Thoracic aorta (tissue), 2 donors: ENCODE data around the gene NCF4. TPM values are rescaled to one million over a fixed set of nuclear protein-coding genes. Genes with fewer than 3 reads are reported as not detected.

Experiments used
- ATAC-seq: fragments of 150-250 bp; one replicate; pipeline ENCODE4 v1.8.0; 2017; ENCODE audit warnings: low read depth; ENCODE audit not compliant: insufficient number of reproducible peaks, low FRiP score
- DNase-seq: peaks from one replicate; pipeline ENCODE4 v3.0.0-alpha.2; 2020; ENCODE audit warnings: low spot score
- H3K27ac ChIP-seq, 2 donors: fragments of 200-600 bp; sonication (generic); 1 replicate in 1 of 2; 2 replicates in 1 of 2; pipeline ENCODE4 v1.5.1; 2016; ENCODE audit warnings: mild to moderate bottlenecking in 2 of 2, moderate library complexity in 2 of 2
- H3K27me3 ChIP-seq: fragments of 200-600 bp; sonication (generic); replicated peaks from 2 replicates; pipeline ENCODE4 v1.6.0; 2016; ENCODE audit warnings: mild to moderate bottlenecking; ENCODE audit not compliant: insufficient read depth
- H3K36me3 ChIP-seq: fragments of 200-600 bp; sonication (generic); one replicate; pipeline ENCODE4 v1.5.1; 2016
- H3K4me1 ChIP-seq, 2 donors: fragments of 200-600 bp; sonication (generic); 1 replicate in 1 of 2; 2 replicates in 1 of 2; pipeline versions ENCODE4 v1.5.1 to v1.6.0; 2016; ENCODE audit warnings: low read depth in 2 of 2, mild to moderate bottlenecking in 1 of 2; ENCODE audit not compliant: control insufficient read depth in 1 of 2
- H3K4me3 ChIP-seq: fragments of 200-600 bp; sonication (generic); 2 replicates; pipeline ENCODE4 v1.5.1; 2016; ENCODE audit warnings: mild to moderate bottlenecking
- H3K9me3 ChIP-seq: fragments of 200-600 bp; sonication (generic); 2 replicates; pipeline ENCODE4 v1.5.1; 2016
- total RNA-seq, 2 donors: library from RNA; depleted of rRNA; stranded (reverse); fragments of >200 nt; gene quantifications; one replicate each; pipeline versions ENCODE4 v1.1.0 to v1.2.3, GENCODE V29; 2016
- TF ChIP-seq, protein P1 (sequence below): fragments of 200-600 bp; sonication (generic); IDR thresholded peaks from one replicate; pipeline ENCODE4 v1.5.1; 2019; ENCODE audit warnings: antibody characterized with exemption

The NCF4 gene
- total RNA-seq, 2 donors from 2014 or later: 38.1 to 68.8 TPM

- Histone ChIP-seq H3K4me1 (peaks cover 0 to 5% of the 10 kb centered on the region in 2 donors), H3K27me3 (no peaks in the 10 kb centered on the region), H3K27ac (no peak overlapping the region), H3K4me3 (no peak overlapping the region), H3K36me3 (no peaks in the 10 kb centered on the region), H3K9me3 (no peaks in the 10 kb centered on the region)
- DNase-seq (no peak), ATAC-seq (no peak)
- TF ChIP-seq, protein P1, sequence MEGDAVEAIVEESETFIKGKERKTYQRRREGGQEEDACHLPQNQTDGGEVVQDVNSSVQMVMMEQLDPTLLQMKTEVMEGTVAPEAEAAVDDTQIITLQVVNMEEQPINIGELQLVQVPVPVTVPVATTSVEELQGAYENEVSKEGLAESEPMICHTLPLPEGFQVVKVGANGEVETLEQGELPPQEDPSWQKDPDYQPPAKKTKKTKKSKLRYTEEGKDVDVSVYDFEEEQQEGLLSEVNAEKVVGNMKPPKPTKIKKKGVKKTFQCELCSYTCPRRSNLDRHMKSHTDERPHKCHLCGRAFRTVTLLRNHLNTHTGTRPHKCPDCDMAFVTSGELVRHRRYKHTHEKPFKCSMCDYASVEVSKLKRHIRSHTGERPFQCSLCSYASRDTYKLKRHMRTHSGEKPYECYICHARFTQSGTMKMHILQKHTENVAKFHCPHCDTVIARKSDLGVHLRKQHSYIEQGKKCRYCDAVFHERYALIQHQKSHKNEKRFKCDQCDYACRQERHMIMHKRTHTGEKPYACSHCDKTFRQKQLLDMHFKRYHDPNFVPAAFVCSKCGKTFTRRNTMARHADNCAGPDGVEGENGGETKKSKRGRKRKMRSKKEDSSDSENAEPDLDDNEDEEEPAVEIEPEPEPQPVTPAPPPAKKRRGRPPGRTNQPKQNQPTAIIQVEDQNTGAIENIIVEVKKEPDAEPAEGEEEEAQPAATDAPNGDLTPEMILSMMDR: no peak
Measured at GRCh38 chr22:36860438-36860820, 377 bp upstream of the NCF4 start.

GRCh38 chr22:36862251-36863242 is 1.7 kb downstream of the NCF4 start:
- peak overlapping the region; percentile 30 for H3K4me3 ChIP-seq

DNA sequence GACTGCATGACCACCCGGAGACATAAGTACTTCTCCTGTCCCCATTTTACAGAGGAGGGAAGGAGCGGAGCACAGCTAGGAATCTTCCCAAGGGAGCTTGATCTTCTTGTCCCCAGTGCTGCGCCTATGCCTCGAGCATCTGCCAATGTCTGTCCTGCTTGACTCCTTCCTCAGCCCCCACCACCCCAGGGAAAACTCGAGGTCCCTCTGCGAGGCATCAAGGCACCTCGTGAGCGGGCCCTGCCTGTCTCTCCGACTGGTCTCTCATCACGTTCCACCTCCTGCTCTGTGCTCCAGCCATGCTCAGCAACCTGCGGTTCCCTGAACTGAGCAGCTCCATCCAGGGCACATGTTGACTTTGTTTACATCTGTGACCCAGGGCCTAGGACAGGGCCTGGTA is 2.5 kb downstream of the NCF4 start:
- no peak for DNase-seq
- no peak for ATAC-seq
- no peaks in the 10 kb centered on the region for H3K36me3 ChIP-seq
- no peaks in the 10 kb centered on the region for H3K9me3 ChIP-seq
- no peaks in the 10 kb centered on the region for H3K4me1 ChIP-seq
- H3K27me3 ChIP-seq: no peaks in the 10 kb centered on the region
- TF ChIP-seq, protein P1: no peak
- H3K4me3 ChIP-seq: no peak overlapping the region
- no peak overlapping the region for H3K27ac ChIP-seq

More at GRCh38 chr22:36862251-36863242, 1.7 kb downstream of the NCF4 start:
- H3K27ac ChIP-seq: peak overlapping the region in 1 of 2 donors; percentile 47
- H3K4me1 ChIP-seq: no peaks in the 10 kb centered on the region
- no peak for DNase-seq
- no peaks in the 10 kb centered on the region for H3K36me3 ChIP-seq
- no peak for ATAC-seq
- no peaks in the 10 kb centered on the region for H3K27me3 ChIP-seq
- H3K9me3 ChIP-seq: no peaks in the 10 kb centered on the region
- TF ChIP-seq, protein P1: no peak

GRCh38 chr22:36863979-36864378 is 3.2 kb downstream of the NCF4 start:
- Histone ChIP-seq H3K27ac (no peak overlapping the region), H3K4me1 (no peaks in the 10 kb centered on the region), H3K36me3 (no peaks in the 10 kb centered on the region), H3K9me3 (no peaks in the 10 kb centered on the region), H3K27me3 (no peaks in the 10 kb centered on the region), H3K4me3 (no peak overlapping the region)
- DNase-seq: no peak
- TF ChIP-seq, protein P1: no peak
- no peak for ATAC-seq

DNA sequence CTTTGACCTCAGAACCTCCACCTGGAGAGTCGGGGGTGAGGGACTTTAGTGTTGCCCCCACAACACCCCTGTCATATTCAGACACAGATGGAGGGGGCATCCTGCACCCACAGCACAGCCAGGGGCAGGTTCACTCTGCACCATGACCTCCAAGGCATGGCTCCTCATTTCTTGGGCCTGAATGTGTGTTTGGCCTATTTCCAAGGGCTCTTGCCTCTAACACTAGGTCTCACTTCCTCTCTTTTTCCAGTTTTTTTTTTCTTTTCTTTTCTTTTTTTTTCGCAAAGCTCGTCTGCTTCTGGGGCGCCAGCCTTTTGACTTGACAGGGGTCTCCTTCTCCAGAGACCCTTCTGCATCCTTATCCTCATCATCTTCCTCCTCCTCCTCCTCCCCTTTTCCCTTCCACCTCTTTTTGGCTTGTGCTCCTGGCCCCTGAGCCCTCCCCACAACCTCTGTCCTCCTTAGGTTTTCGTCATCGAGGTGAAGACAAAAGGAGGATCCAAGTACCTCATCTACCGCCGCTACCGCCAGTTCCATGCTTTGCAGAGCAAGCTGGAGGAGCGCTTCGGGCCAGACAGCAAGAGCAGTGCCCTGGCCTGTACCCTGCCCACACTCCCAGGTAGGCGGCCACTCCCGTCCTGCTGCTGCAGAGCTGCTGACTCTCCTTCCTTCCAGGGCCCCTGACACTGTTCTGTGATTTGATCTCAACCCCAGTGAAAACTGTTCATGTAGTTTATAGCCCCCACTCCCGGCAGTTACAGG is 3.8 kb downstream of the NCF4 start:
- ATAC-seq (no peak), DNase-seq (no peak)
- no peak overlapping the region for H3K27ac ChIP-seq
- H3K27me3 ChIP-seq: no peaks in the 10 kb centered on the region
- no peak overlapping the region for H3K4me3 ChIP-seq
- no peaks in the 10 kb centered on the region for H3K9me3 ChIP-seq
- H3K36me3 ChIP-seq: no peaks in the 10 kb centered on the region
- no peaks in the 10 kb centered on the region for H3K4me1 ChIP-seq
- TF ChIP-seq, protein P1: no peak
